ENCODE data around the gene RAI1.

GRCh38 chr17:17667231-17667630 is 14.0 kb upstream of the RAI1 start:
- no peak for TF ChIP-seq POLR2AphosphoS5 (IDR thresholded peaks at IDR 0.05)
- no peak for TF ChIP-seq POLR2A (IDR thresholded peaks at IDR 0.05)
- no peak for TF ChIP-seq EP300 (IDR thresholded peaks at IDR 0.05)

Data from sigmoid colon (tissue), 4 donors.